ENCODE results near the gene SLC29A2. TPM values are rescaled to one million over a fixed set of nuclear protein-coding genes. Genes with fewer than 3 reads are reported as not detected.

SLC29A2 gene
- total and polyA plus RNA-seq, 2 of the 8 experiments (the other 6 are each of a cell fraction or from before 2014, with no cell fraction given), result 29.3 to 31.6 TPM

- TF ChIP-seq RFX5 (IDR thresholded peaks at IDR 0.05; ENCODE audit: borderline replicate concordance, low read depth, low read length) (no peak), KDM1A (IDR thresholded peaks at IDR 0.05; ENCODE audit: borderline replicate concordance, low read length) (no peak), CTBP2 (IDR thresholded peaks at IDR 0.05; ENCODE audit: borderline replicate concordance, insufficient read depth, insufficient read length, low read length) (no peak), RNF2 (IDR thresholded peaks at IDR 0.05; ENCODE audit: borderline replicate concordance, low read depth, low read length, missing control alignments, poor library complexity, severe bottlenecking) (no peak), SIN3A (conservative IDR thresholded peaks at IDR 0.05 in 1 of 2, IDR thresholded peaks at IDR 0.05 in 1 of 2; ENCODE audit: low read depth in 1 of 2, low read length in 2 of 2) (peak; percentile 73 to 90; a peak in 3 of 4 replicates), BCL11A (IDR thresholded peaks at IDR 0.05; ENCODE audit: low read depth in 2 of 2, low read length in 2 of 2) (no peak), TAF1 (IDR thresholded peaks at IDR 0.05; ENCODE audit: low read depth, low read length) (peak; percentile 67; the same call in 1 of the 2 replicates), EGR1 (IDR thresholded peaks at IDR 0.05; ENCODE audit: borderline replicate concordance, low read depth, low read length) (0 out of 2 replicates have a peak, but pooled peaks have one; percentile 16), NRF1 (IDR thresholded peaks at IDR 0.05; ENCODE audit: low read depth, low read length) (peak; percentile 19; the same call in 1 of the 2 replicates)
- TF ChIP-seq, protein P1, sequence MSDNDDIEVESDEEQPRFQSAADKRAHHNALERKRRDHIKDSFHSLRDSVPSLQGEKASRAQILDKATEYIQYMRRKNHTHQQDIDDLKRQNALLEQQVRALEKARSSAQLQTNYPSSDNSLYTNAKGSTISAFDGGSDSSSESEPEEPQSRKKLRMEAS (IDR thresholded peaks at IDR 0.05), result peak; percentile 81
These were observed 37.1 kb upstream of the SLC29A2 start (continued) for GRCh38 chr11:66408488-66409214.
